Neural progenitor cell (in vitro differentiated cells): Measurements from ENCODE around the gene AKAP6. TPM values are rescaled to one million over a fixed set of nuclear protein-coding genes. Genes with fewer than 3 reads are reported as not detected.

ENCODE experiments used
- DNase-seq: peaks from one replicate; pipeline ENCODE4 v3.0.0-alpha.2; 2016; ENCODE audit warnings: low spot score
- H2AFZ ChIP-seq: fragments of 200-600 bp; sonication (generic); replicated peaks from 2 replicates; pipeline ENCODE4 v1.6.1; 2016; ENCODE audit warnings: antibody characterized with exemption
- H3F3A ChIP-seq: fragments of 200-600 bp; sonication (generic); 2 replicates; pipeline ENCODE4 v1.6.1; 2016; ENCODE audit warnings: antibody characterized with exemption, low read depth
- H3K27ac ChIP-seq: fragments of 200-600 bp; sonication (generic); 2 replicates; pipeline ENCODE4 v1.5.1; 2016; ENCODE audit warnings: mild to moderate bottlenecking
- H3K27me3 ChIP-seq: fragments of 200-600 bp; sonication (generic); 2 replicates; pipeline ENCODE4 v1.6.1; 2016; ENCODE audit warnings: mild to moderate bottlenecking, moderate library complexity
- H3K36me3 ChIP-seq: fragments of 200-600 bp; sonication (generic); 2 replicates; pipeline ENCODE4 v1.5.1; 2016
- H3K4me1 ChIP-seq: fragments of 200-600 bp; sonication (generic); 2 replicates; pipeline ENCODE4 v1.6.1; 2016; ENCODE audit warnings: mixed run types
- H3K4me2 ChIP-seq: fragments of 200-600 bp; sonication (generic); 2 replicates; pipeline ENCODE4 v1.6.1; 2016
- H3K4me3 ChIP-seq: fragments of 200-600 bp; sonication (generic); 2 replicates; pipeline ENCODE4 v1.5.1; 2016
- H3K79me2 ChIP-seq: fragments of 200-600 bp; sonication (generic); 2 replicates; pipeline ENCODE4 v1.6.1; 2016; ENCODE audit warnings: low read depth
- H3K9ac ChIP-seq: fragments of 200-600 bp; sonication (generic); 2 replicates; pipeline ENCODE4 v1.6.1; 2016
- H3K9me3 ChIP-seq: fragments of 200-600 bp; sonication (generic); 2 replicates; pipeline ENCODE4 v1.5.1; 2016; ENCODE audit warnings: low read depth
- H4K20me1 ChIP-seq: fragments of 200-600 bp; sonication (generic); 2 replicates; pipeline ENCODE4 v1.6.1; 2016; ENCODE audit warnings: low read depth
- H3K27ac Mint-ChIP-seq: 3 replicates; pipeline ENCODE4 v1.8.0; 2021; ENCODE audit warnings: mixed read lengths
- H3K27me3 Mint-ChIP-seq: 2 replicates; pipeline ENCODE4 v1.8.0; 2022; ENCODE audit warnings: low read depth, mild to moderate bottlenecking, inconsistent platforms, moderate library complexity, mixed read lengths; ENCODE audit not compliant: insufficient read depth
- H3K36me3 Mint-ChIP-seq: 3 replicates; pipeline ENCODE4 v1.8.0; 2021; ENCODE audit warnings: mixed read lengths
- H3K4me1 Mint-ChIP-seq: 3 replicates; pipeline ENCODE4 v1.8.0; 2021; ENCODE audit warnings: mixed read lengths
- H3K4me3 Mint-ChIP-seq: 3 replicates; pipeline ENCODE4 v1.8.0; 2021; ENCODE audit warnings: mild to moderate bottlenecking, moderate library complexity, mixed read lengths
- H3K9me3 Mint-ChIP-seq: 3 replicates; pipeline ENCODE4 v1.8.0; 2020; ENCODE audit warnings: mixed read lengths
- CTCF ChIP-seq: fragments of 200-600 bp; sonication (generic); IDR thresholded peaks from 2 replicates; pipeline ENCODE4 v1.5.1; 2017; ENCODE audit warnings: antibody characterized with exemption, mild to moderate bottlenecking
- EZH2 ChIP-seq: fragments of 200-600 bp; sonication (generic); IDR thresholded peaks from 2 replicates; pipeline ENCODE4 v1.6.1; 2017; ENCODE audit warnings: antibody characterized with exemption, mild to moderate bottlenecking, moderate library complexity
- EZH2phosphoT487 ChIP-seq: fragments of 200-600 bp; sonication (generic); IDR thresholded peaks from 2 replicates; pipeline ENCODE4 v1.6.1; 2017; ENCODE audit warnings: antibody characterized with exemption
- total RNA-seq: library from RNA; depleted of rRNA; stranded (reverse); fragments of >200 nt; gene quantifications from 2 replicates; pipeline ENCODE4 v1.2.3, GENCODE V29; 2015; ENCODE audit warnings: low replicate concordance

Gene AKAP6
- total RNA-seq, 1 donor from 2014 or later: 3.7 TPM

GRCh38 chr14:32694795-32695449 is 365.8 kb downstream of the AKAP6 start:
- no peaks in the 10 kb centered on the region for H4K20me1 ChIP-seq
- no peaks in the 10 kb centered on the region for H3K9me3 Mint-ChIP-seq
- no peaks in the 10 kb centered on the region for H3K36me3 ChIP-seq
- H2AFZ ChIP-seq: no peak overlapping the region
- H3K27me3 ChIP-seq: no peaks in the 10 kb centered on the region
- H3K4me1 ChIP-seq: no peaks in the 10 kb centered on the region
- H3K9me3 ChIP-seq: no peaks in the 10 kb centered on the region
- DNase-seq: no peak
- no peak overlapping the region for H3K4me3 Mint-ChIP-seq
- no peaks in the 10 kb centered on the region for H3K36me3 Mint-ChIP-seq
- TF ChIP-seq CTCF (no peak), EZH2 (no peak), EZH2phosphoT487 (no peak)
- H3K4me2 ChIP-seq: no peak overlapping the region
- H3K4me3 ChIP-seq: no peak overlapping the region
- H3K9ac ChIP-seq: no peak overlapping the region
- no peaks in the 10 kb centered on the region for H3F3A ChIP-seq
- no peaks in the 10 kb centered on the region for H3K79me2 ChIP-seq
- H3K27ac Mint-ChIP-seq: no peak overlapping the region
- peaks cover 25% of the 10 kb centered on the region for H3K4me1 Mint-ChIP-seq
- no peak overlapping the region for H3K27ac ChIP-seq
- peaks cover 4% of the 10 kb centered on the region for H3K27me3 Mint-ChIP-seq

GRCh38 chr14:32696325-32697091 is 367.4 kb downstream of the AKAP6 start:
- H3K27me3 Mint-ChIP-seq: peaks cover 4% of the 10 kb centered on the region
- H3K9ac ChIP-seq: no peak overlapping the region
- H3F3A ChIP-seq: no peaks in the 10 kb centered on the region
- H3K4me3 ChIP-seq: no peak overlapping the region
- no peak overlapping the region for H2AFZ ChIP-seq
- H3K4me1 ChIP-seq: no peaks in the 10 kb centered on the region
- no peak overlapping the region for H3K27ac ChIP-seq
- H3K9me3 ChIP-seq: no peaks in the 10 kb centered on the region
- TF ChIP-seq EZH2phosphoT487 (no peak), EZH2 (no peak), CTCF (no peak)
- no peaks in the 10 kb centered on the region for H3K36me3 Mint-ChIP-seq
- no peaks in the 10 kb centered on the region for H4K20me1 ChIP-seq
- H3K4me1 Mint-ChIP-seq: peaks cover 25% of the 10 kb centered on the region
- no peaks in the 10 kb centered on the region for H3K27me3 ChIP-seq
- H3K36me3 ChIP-seq: no peaks in the 10 kb centered on the region
- H3K4me3 Mint-ChIP-seq: no peak overlapping the region
- H3K27ac Mint-ChIP-seq: no peak overlapping the region
- no peaks in the 10 kb centered on the region for H3K9me3 Mint-ChIP-seq
- no peaks in the 10 kb centered on the region for H3K79me2 ChIP-seq
- no peak overlapping the region for H3K4me2 ChIP-seq
- DNase-seq: no peak

- H3K36me3 ChIP-seq: no peaks in the 10 kb centered on the region
- H3K27me3 Mint-ChIP-seq: peaks cover 4% of the 10 kb centered on the region
- no peaks in the 10 kb centered on the region for H3K9me3 Mint-ChIP-seq
- no peak overlapping the region for H3K9ac ChIP-seq
- no peaks in the 10 kb centered on the region for H3K79me2 ChIP-seq
- no peaks in the 10 kb centered on the region for H3K9me3 ChIP-seq
- H3K4me3 Mint-ChIP-seq: no peak overlapping the region
- H3K4me2 ChIP-seq: no peak overlapping the region
- no peaks in the 10 kb centered on the region for H4K20me1 ChIP-seq
- no peak overlapping the region for H2AFZ ChIP-seq
- no peaks in the 10 kb centered on the region for H3K36me3 Mint-ChIP-seq
- H3K4me1 Mint-ChIP-seq: peaks cover 27% of the 10 kb centered on the region
- no peak overlapping the region for H3K27ac Mint-ChIP-seq
- no peaks in the 10 kb centered on the region for H3F3A ChIP-seq
- H3K4me1 ChIP-seq: peaks cover under 1% of the 10 kb centered on the region
- H3K27me3 ChIP-seq: no peaks in the 10 kb centered on the region
- no peak for DNase-seq
- H3K27ac ChIP-seq: no peak overlapping the region
- TF ChIP-seq CTCF (no peak), EZH2 (no peak), EZH2phosphoT487 (no peak)
- no peak overlapping the region for H3K4me3 ChIP-seq
These were observed 368.0 kb downstream of the AKAP6 start for GRCh38 chr14:32697114-32697513.
